HCT116 (cell line): ENCODE data around the gene PRKN. TPM values are rescaled to one million over a fixed set of nuclear protein-coding genes. Genes with fewer than 3 reads are reported as not detected.

Source experiments
- ATAC-seq: fragments of 200-7000 bp; cut with Tn5 transposase; 2 replicates; pipeline ENCODE4 v1.9.1; 2020; ENCODE audit warnings: mild to moderate bottlenecking, moderate library complexity
- BruUV-seq: library from RNA; stranded (reverse); fragments of 400-500 nt; replicated peaks from 2 replicates; lab custom pipeline; 2021; lab: Mats Ljungman, UMichigan
- CTCF ChIA-PET: fragments of 300-600 bp; sonication (Branson Sonifier 250); formaldehyde crosslinking; loops from one replicate; lab custom pipeline; 2021; ENCODE audit warnings: antibody characterized with exemption; lab: Charles Lee
- POLR2A ChIA-PET: fragments of 300-600, 350-600 bp; sonication (Branson Sonifier 250); formaldehyde crosslinking; loops from one replicate; lab custom pipeline; 2021; ENCODE audit warnings: antibody characterized with exemption; lab: Charles Lee
- RAD21 ChIA-PET, 2 experiments: fragments of 300-600 bp; sonication (Branson Sonifier 250); formaldehyde crosslinking; loops; one replicate each; lab custom pipeline; 2023; ENCODE audit warnings: low total read pairs in 2 of 2; ENCODE audit not compliant: uncharacterized antibody in 2 of 2, unreplicated experiment in 2 of 2, low non-redundant PET in 1 of 2; lab: Charles Lee
- DNase-seq: peaks from one replicate; pipeline ENCODE4 v3.0.0-alpha.2; 2010; ENCODE audit warnings: low read depth, low spot score
- H2AFZ ChIP-seq: fragments of 200-600 bp; shearing (Covaris generic), sonication (generic); 2 replicates; pipeline ENCODE4 v1.6.1; 2017; ENCODE audit warnings: low read depth, mixed run types, mixed read lengths, antibody characterized with exemption, low read length; ENCODE audit not compliant: poor library complexity, severe bottlenecking
- H3K27ac ChIP-seq: 2 replicates; pipeline ENCODE4 v1.5.1; 2012; ENCODE audit warnings: low read depth, low read length
- H3K27me3 ChIP-seq: fragments of 200-600 bp; sonication (generic); 2 replicates; pipeline ENCODE4 v1.6.1; 2016; ENCODE audit warnings: mixed run types, low read length, mixed read lengths; ENCODE audit not compliant: insufficient read depth
- H3K36me3 ChIP-seq, 2 experiments: fragments of 200-500 bp in 1 of 2; fragments of 200-600 bp in 1 of 2; sonication (Bioruptor generic) in 1 of 2; sonication (generic) in 1 of 2; 2 replicates each; pipeline versions ENCODE4 v1.5.1 to v1.6.1; 2014 to 2016; ENCODE audit warnings: low read length in 2 of 2, inconsistent platforms in 1 of 2, mixed read lengths in 1 of 2, mixed run types in 1 of 2; ENCODE audit not compliant: insufficient read depth in 2 of 2, control insufficient read depth in 1 of 2
- H3K4me1 ChIP-seq, 2 experiments: fragments of 200-600 bp in 1 of 2; sonication (generic) in 1 of 2; 2 replicates each; pipeline versions ENCODE4 v1.5.1 to v1.6.1; 2012 to 2017; ENCODE audit warnings: low read length in 2 of 2, inconsistent platforms in 1 of 2, mild to moderate bottlenecking in 1 of 2, mixed read lengths in 1 of 2, mixed run types in 1 of 2, moderate library complexity in 1 of 2; ENCODE audit not compliant: insufficient read depth in 2 of 2, control insufficient read depth in 1 of 2
- H3K4me2 ChIP-seq: fragments of 200-600 bp; sonication (generic); 2 replicates; pipeline ENCODE4 v1.6.1; 2017; ENCODE audit warnings: mixed run types, low read length, mixed read lengths
- H3K4me3 ChIP-seq, 2 experiments: fragments of 200-600 bp in 1 of 2; sonication (generic) in 1 of 2; replicated peaks in 1 of 2; 2 replicates each; pipeline ENCODE4 v1.5.1; 2011 to 2016; ENCODE audit warnings: low read length in 2 of 2, control low read depth in 1 of 2, low read depth in 1 of 2, mild to moderate bottlenecking in 1 of 2, mixed read lengths in 1 of 2, mixed run types in 1 of 2
- H3K79me2 ChIP-seq: fragments of 200-600 bp; sonication (generic); 2 replicates; pipeline ENCODE4 v1.6.1; 2017; ENCODE audit warnings: mild to moderate bottlenecking, mixed run types, low read length, moderate library complexity, mixed read lengths; ENCODE audit not compliant: insufficient read depth
- H3K9ac ChIP-seq: fragments of 200-600 bp; sonication (generic); 2 replicates; pipeline ENCODE4 v1.6.1; 2016; ENCODE audit warnings: low read length, mixed read lengths
- H3K9me2 ChIP-seq: fragments of 200-600 bp; sonication (generic), shearing (Covaris generic); 2 replicates; pipeline ENCODE4 v1.6.1; 2017; ENCODE audit warnings: mixed run types, mild to moderate bottlenecking, moderate library complexity; ENCODE audit not compliant: insufficient read depth
- H3K9me3 ChIP-seq, 2 experiments: fragments of 200-500 bp in 1 of 2; fragments of 200-600 bp in 1 of 2; sonication (Bioruptor generic) in 1 of 2; sonication (generic) in 1 of 2; 2 replicates each; pipeline ENCODE4 v1.6.1; 2014 to 2017; ENCODE audit warnings: low read length in 2 of 2, mixed read lengths in 2 of 2, inconsistent platforms in 1 of 2, low read depth in 1 of 2, mild to moderate bottlenecking in 1 of 2, mixed run types in 1 of 2, moderate library complexity in 1 of 2; ENCODE audit not compliant: control insufficient read depth in 1 of 2, insufficient read depth in 1 of 2
- H4K20me1 ChIP-seq: fragments of 200-600 bp; sonication (generic), shearing (Covaris generic); 2 replicates; pipeline ENCODE4 v1.6.1; 2017; ENCODE audit warnings: mixed run types, mild to moderate bottlenecking, moderate library complexity; ENCODE audit not compliant: insufficient read depth
- CEBPB ChIP-seq: IDR thresholded peaks from 2 replicates; pipeline ENCODE4 v1.6.1; 2012; ENCODE audit warnings: low read depth
- CTCF ChIP-seq, 3 experiments: fragments of 200-600 bp in 1 of 3; sonication (generic) in 1 of 3; IDR thresholded peaks in 2 of 3; conservative IDR thresholded peaks in 1 of 3; 2 replicates each; pipeline ENCODE4 v1.5.1; 2012 to 2017; ENCODE audit warnings: low read depth in 2 of 3, low read length in 2 of 3, antibody characterized with exemption in 1 of 3, borderline replicate concordance in 1 of 3, control low read depth in 1 of 3, mild to moderate bottlenecking in 1 of 3, mixed read lengths in 1 of 3, mixed run types in 1 of 3, moderate library complexity in 1 of 3; ENCODE audit not compliant: insufficient read depth in 1 of 3
- EGR1 ChIP-seq: IDR thresholded peaks from 2 replicates; pipeline ENCODE4 v1.6.1; 2012; ENCODE audit warnings: low read depth
- ELF1 ChIP-seq: IDR thresholded peaks from 2 replicates; pipeline ENCODE4 v1.6.1; 2012; ENCODE audit warnings: low read depth, borderline replicate concordance
- EZH2 ChIP-seq: fragments of 200-600 bp; sonication (generic); IDR thresholded peaks from 2 replicates; pipeline ENCODE4 v1.6.1; 2017; ENCODE audit warnings: antibody characterized with exemption, mixed run types
- EZH2phosphoT487 ChIP-seq: fragments of 200-600 bp; IDR thresholded peaks from 2 replicates; pipeline ENCODE4 v1.6.1; 2018; ENCODE audit warnings: antibody characterized with exemption, borderline replicate concordance
- POLR2A ChIP-seq: IDR thresholded peaks from 2 replicates; pipeline ENCODE4 v1.7.0; 2011; ENCODE audit warnings: borderline replicate concordance; ENCODE audit not compliant: insufficient read depth, insufficient read length; ENCODE audit errors: extremely low read depth
- POLR2AphosphoS5 ChIP-seq: IDR thresholded peaks from 2 replicates; pipeline ENCODE4 v1.6.1; 2011; ENCODE audit warnings: mild to moderate bottlenecking, low read depth, low read length, moderate library complexity
- RAD21 ChIP-seq: IDR thresholded peaks from 2 replicates; pipeline ENCODE4 v1.6.1; 2012; ENCODE audit warnings: low read depth, mild to moderate bottlenecking
- SIN3A ChIP-seq: IDR thresholded peaks from 2 replicates; pipeline ENCODE4 v1.6.1; 2012; ENCODE audit warnings: low read depth
- SP1 ChIP-seq: IDR thresholded peaks from 2 replicates; pipeline ENCODE4 v1.6.1; 2012; ENCODE audit warnings: low read depth
- SRF ChIP-seq: IDR thresholded peaks from 2 replicates; pipeline ENCODE4 v1.6.1; 2012; ENCODE audit warnings: low read depth
- TCF7L2 ChIP-seq: IDR thresholded peaks from 2 replicates; pipeline ENCODE4 v1.7.0; 2011; ENCODE audit warnings: borderline replicate concordance, inconsistent platforms; ENCODE audit not compliant: insufficient read depth, insufficient read length; ENCODE audit errors: extremely low read depth
- ZFX ChIP-seq: fragments of 450-650 bp; IDR thresholded peaks from 2 replicates; pipeline ENCODE4 v1.6.1; 2017
- ZNF274 ChIP-seq: fragments of 200-500 bp; sonication (Bioruptor generic); IDR thresholded peaks from 2 replicates; pipeline ENCODE4 v1.6.1; 2014; ENCODE audit warnings: mild to moderate bottlenecking, low read depth, low read length, inconsistent platforms
- intact Hi-C: fragments of 100-400 bp; cut with micrococcal nuclease; formaldehyde crosslinking; loops from 2 replicates; pipeline ENCODE4 v1.10.0; 2022
- total RNA-seq: library from RNA; stranded (reverse); gene quantifications from one replicate; pipeline ENCODE4 v1.2.1, GENCODE V29; 2021; ENCODE audit not compliant: unreplicated experiment
- TF ChIP-seq, protein P1 (sequence below): IDR thresholded peaks from 2 replicates; pipeline ENCODE4 v1.6.1; 2012
- TF ChIP-seq, protein P2 (sequence below): IDR thresholded peaks from 2 replicates; pipeline ENCODE4 v1.6.1; 2012

The PRKN gene
- total RNA-seq, 1 experiment from 2014 or later: 2.6 TPM

GRCh38 chr6:162360901-162361567, 366.5 kb downstream of the PRKN start:
- Histone ChIP-seq H3K79me2 (no peaks in the 10 kb centered on the region), H3K9ac (no peak overlapping the region), H3K4me3 (no peak overlapping the region), H2AFZ (no peak overlapping the region), H3K36me3 (no peaks in the 10 kb centered on the region), H3K9me3 (no peaks in the 10 kb centered on the region), H3K27me3 (no peaks in the 10 kb centered on the region), H3K9me2 (no peaks in the 10 kb centered on the region), H3K4me2 (no peak overlapping the region), H4K20me1 (no peaks in the 10 kb centered on the region), H3K4me1 (no peaks in the 10 kb centered on the region), H3K27ac (no peak overlapping the region)
- ChIA-PET RAD21 (no interaction called here), CTCF (no interaction called here), POLR2A (no interaction called here)
- ATAC-seq: no peak
- intact Hi-C loops: no loop called here
- BruUV-seq: no TSS peak
- TF ChIP-seq CTCF (IDR thresholded peaks at IDR 0.05 in 2 of 3, conservative IDR thresholded peaks at IDR 0.05 in 1 of 3; ENCODE audit: borderline replicate concordance in 1 of 3, insufficient read depth in 1 of 3, low read depth in 2 of 3, low read length in 2 of 3): no peak
- TF ChIP-seq, protein P1, sequence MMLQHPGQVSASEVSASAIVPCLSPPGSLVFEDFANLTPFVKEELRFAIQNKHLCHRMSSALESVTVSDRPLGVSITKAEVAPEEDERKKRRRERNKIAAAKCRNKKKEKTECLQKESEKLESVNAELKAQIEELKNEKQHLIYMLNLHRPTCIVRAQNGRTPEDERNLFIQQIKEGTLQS: no peak
- no peak for TF ChIP-seq TCF7L2
- no peak for TF ChIP-seq POLR2AphosphoS5
- no peak for TF ChIP-seq RAD21
- TF ChIP-seq EZH2: no peak
- no peak for TF ChIP-seq ELF1
- no peak for TF ChIP-seq SP1
- no peak for TF ChIP-seq SRF
- TF ChIP-seq POLR2A: no peak
- TF ChIP-seq, protein P2, sequence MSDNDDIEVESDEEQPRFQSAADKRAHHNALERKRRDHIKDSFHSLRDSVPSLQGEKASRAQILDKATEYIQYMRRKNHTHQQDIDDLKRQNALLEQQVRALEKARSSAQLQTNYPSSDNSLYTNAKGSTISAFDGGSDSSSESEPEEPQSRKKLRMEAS: no peak
- TF ChIP-seq SIN3A: no peak
- TF ChIP-seq ZFX: no peak
- TF ChIP-seq ZNF274: no peak
- no peak for TF ChIP-seq EZH2phosphoT487
- no peak for TF ChIP-seq CEBPB
- no peak for TF ChIP-seq EGR1
- no peak for DNase-seq
